SU-DHL-6 (cell line): ENCODE data around the gene SLC38A3.

Source experiments
- H2AFZ ChIP-seq: fragments of 200-600 bp; sonication (generic); 2 replicates; pipeline ENCODE4 v1.6.1; 2014; ENCODE audit warnings: low read depth, mild to moderate bottlenecking, moderate library complexity, mixed read lengths, antibody characterized with exemption, low read length; ENCODE audit not compliant: severe bottlenecking
- H3F3A ChIP-seq: fragments of 200-600 bp; shearing (Covaris generic); 2 replicates; pipeline ENCODE4 v1.6.0; 2016; ENCODE audit warnings: antibody characterized with exemption, mild to moderate bottlenecking; ENCODE audit not compliant: insufficient read depth
- H3K27ac ChIP-seq: fragments of 200-600 bp; sonication (generic); 2 replicates; pipeline ENCODE4 v1.5.1; 2016; ENCODE audit warnings: low read depth, mild to moderate bottlenecking, low read length, moderate library complexity, mixed read lengths
- H3K27me3 ChIP-seq: fragments of 200-600 bp; sonication (generic), shearing (Covaris generic); 2 replicates; pipeline ENCODE4 v1.6.0; 2014; ENCODE audit warnings: mild to moderate bottlenecking, low read length
- H3K36me3 ChIP-seq: fragments of 200-600 bp; sonication (generic); 2 replicates; pipeline ENCODE4 v1.6.1; 2014; ENCODE audit warnings: mild to moderate bottlenecking, low read length, mixed read lengths
- H3K4me2 ChIP-seq: fragments of 300-600, 200-600 bp; shearing (Covaris generic), sonication (generic); 2 replicates; pipeline ENCODE4 v1.6.0; 2014; ENCODE audit warnings: low read length, low read depth, mild to moderate bottlenecking; ENCODE audit not compliant: poor library complexity, severe bottlenecking
- H3K4me3 ChIP-seq: fragments of 200-600 bp; sonication (generic); 2 replicates; pipeline ENCODE4 v1.5.1; 2014; ENCODE audit warnings: antibody characterized with exemption, low read length, mild to moderate bottlenecking, mixed read lengths; ENCODE audit not compliant: insufficient read depth, poor library complexity, severe bottlenecking
- H3K79me2 ChIP-seq: fragments of 200-600 bp; sonication (generic); 2 replicates; pipeline ENCODE4 v1.6.1; 2014; ENCODE audit warnings: mild to moderate bottlenecking, low read length, moderate library complexity; ENCODE audit not compliant: insufficient read depth
- H3K9ac ChIP-seq: fragments of 200-600 bp; sonication (generic); 2 replicates; pipeline ENCODE4 v1.7.0; 2014; ENCODE audit warnings: mild to moderate bottlenecking, low read length
- H3K9me2 ChIP-seq: fragments of 200-600 bp; sonication (generic); replicated peaks from 2 replicates; pipeline ENCODE4 v1.6.1; 2014; ENCODE audit warnings: low read length; ENCODE audit not compliant: insufficient read depth
- H3K9me3 ChIP-seq: fragments of 200-600 bp; sonication (generic); 2 replicates; pipeline ENCODE4 v1.6.1; 2014; ENCODE audit warnings: low read length, mixed read lengths; ENCODE audit not compliant: insufficient read depth
- H4K20me1 ChIP-seq: fragments of 200-600 bp; sonication (generic); 2 replicates; pipeline ENCODE4 v1.6.1; 2014; ENCODE audit warnings: low read depth, mild to moderate bottlenecking, antibody characterized with exemption, low read length, moderate library complexity, mixed read lengths
- EZH2phosphoT487 ChIP-seq: fragments of 200-600 bp; sonication (generic), shearing (Covaris generic); conservative IDR thresholded peaks from 2 replicates; pipeline ENCODE4 v1.6.1; 2018; ENCODE audit warnings: mild to moderate bottlenecking, antibody characterized with exemption, low read length, moderate library complexity, mixed read lengths
- TF ChIP-seq, protein P1 (sequence below): fragments of 200-600 bp; sonication (generic); IDR thresholded peaks from one replicate; pipeline ENCODE4 v1.5.1; 2017; ENCODE audit warnings: antibody characterized with exemption, mild to moderate bottlenecking, low read length, moderate library complexity; ENCODE audit not compliant: insufficient read depth, poor library complexity, severe bottlenecking

The SLC38A3 gene

DNA sequence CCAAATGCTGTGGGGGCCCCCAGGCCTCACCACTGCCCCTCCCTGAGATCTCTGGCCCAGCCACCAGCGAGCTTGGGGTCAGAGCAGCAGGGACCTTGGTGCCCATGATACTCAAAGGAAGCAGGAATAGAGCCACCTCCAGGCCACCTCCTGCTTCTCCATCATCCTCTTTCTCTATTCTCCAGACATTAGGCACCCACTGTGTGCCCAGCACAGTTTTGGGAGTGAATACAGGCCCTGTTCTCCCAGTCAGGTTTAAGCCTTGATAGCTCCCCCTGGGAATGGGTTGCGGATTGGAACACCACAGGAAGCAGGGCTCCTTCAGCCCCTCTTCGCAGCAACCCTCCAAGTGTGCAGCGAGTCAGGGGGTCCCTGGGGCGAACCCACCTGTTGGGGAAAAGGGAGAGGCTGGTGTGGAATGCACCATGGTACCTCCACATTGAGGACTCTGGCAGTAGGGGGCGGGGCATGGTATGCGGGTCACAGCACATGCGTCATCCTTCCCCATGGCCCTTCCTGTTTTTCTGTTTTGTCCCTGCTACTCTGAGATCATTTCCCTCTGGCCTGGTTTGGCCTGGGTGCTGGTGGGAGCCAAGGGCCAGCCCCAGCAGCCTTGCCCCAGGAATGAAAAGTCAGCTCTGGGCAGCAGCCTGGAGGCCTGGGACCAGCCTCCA is 49.6 kb downstream of the SLC38A3 start:
- H3K79me2 ChIP-seq: peaks cover 13% of the 10 kb centered on the region
- H3K9ac ChIP-seq: no peak overlapping the region
- TF ChIP-seq, protein P1, sequence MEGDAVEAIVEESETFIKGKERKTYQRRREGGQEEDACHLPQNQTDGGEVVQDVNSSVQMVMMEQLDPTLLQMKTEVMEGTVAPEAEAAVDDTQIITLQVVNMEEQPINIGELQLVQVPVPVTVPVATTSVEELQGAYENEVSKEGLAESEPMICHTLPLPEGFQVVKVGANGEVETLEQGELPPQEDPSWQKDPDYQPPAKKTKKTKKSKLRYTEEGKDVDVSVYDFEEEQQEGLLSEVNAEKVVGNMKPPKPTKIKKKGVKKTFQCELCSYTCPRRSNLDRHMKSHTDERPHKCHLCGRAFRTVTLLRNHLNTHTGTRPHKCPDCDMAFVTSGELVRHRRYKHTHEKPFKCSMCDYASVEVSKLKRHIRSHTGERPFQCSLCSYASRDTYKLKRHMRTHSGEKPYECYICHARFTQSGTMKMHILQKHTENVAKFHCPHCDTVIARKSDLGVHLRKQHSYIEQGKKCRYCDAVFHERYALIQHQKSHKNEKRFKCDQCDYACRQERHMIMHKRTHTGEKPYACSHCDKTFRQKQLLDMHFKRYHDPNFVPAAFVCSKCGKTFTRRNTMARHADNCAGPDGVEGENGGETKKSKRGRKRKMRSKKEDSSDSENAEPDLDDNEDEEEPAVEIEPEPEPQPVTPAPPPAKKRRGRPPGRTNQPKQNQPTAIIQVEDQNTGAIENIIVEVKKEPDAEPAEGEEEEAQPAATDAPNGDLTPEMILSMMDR: no peak
- no peak for TF ChIP-seq EZH2phosphoT487
- H3K4me3 ChIP-seq: no peak overlapping the region
- no peak overlapping the region for H3K4me2 ChIP-seq
- no peaks in the 10 kb centered on the region for H3K9me2 ChIP-seq
- H3F3A ChIP-seq: no peaks in the 10 kb centered on the region
- no peaks in the 10 kb centered on the region for H3K9me3 ChIP-seq
- no peaks in the 10 kb centered on the region for H3K27me3 ChIP-seq
- no peak overlapping the region for H3K27ac ChIP-seq
- 0 out of 2 replicates have a peak, but pooled peaks cover 3% of the 10 kb centered on the region for H3K36me3 ChIP-seq
- no peak overlapping the region for H2AFZ ChIP-seq
- H4K20me1 ChIP-seq: no peaks in the 10 kb centered on the region

DNA sequence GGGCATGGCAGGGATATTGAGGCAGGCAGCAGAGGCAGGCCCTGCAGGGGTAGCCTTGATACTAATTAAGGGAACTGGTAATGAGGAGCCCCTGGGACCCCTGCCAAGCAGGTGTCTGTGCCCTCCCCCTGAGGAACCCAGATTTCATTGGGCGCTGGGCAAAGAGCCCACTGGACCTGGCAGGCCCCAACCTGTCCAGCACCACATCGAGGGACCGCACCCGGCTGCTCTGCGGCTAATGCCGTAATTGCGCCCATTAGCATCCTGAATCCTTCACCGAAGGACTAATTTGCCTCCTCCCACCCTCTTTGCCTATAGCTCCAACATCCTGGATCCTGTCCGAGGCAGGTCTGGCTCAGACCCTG is 50.2 kb downstream of the SLC38A3 start:
- Histone ChIP-seq H3K79me2 (peaks cover 7% of the 10 kb centered on the region; the same call in 1 of the 2 replicates), H3K9ac (no peak overlapping the region), H3F3A (no peaks in the 10 kb centered on the region), H3K4me2 (no peak overlapping the region), H3K4me3 (no peak overlapping the region), H3K27me3 (no peaks in the 10 kb centered on the region), H3K27ac (no peak overlapping the region), H2AFZ (no peak overlapping the region), H4K20me1 (no peaks in the 10 kb centered on the region), H3K9me3 (no peaks in the 10 kb centered on the region), H3K9me2 (no peaks in the 10 kb centered on the region), H3K36me3 (0 out of 2 replicates have a peak, but pooled peaks cover 3% of the 10 kb centered on the region)
- no peak for TF ChIP-seq EZH2phosphoT487
- TF ChIP-seq, protein P1: no peak

DNA sequence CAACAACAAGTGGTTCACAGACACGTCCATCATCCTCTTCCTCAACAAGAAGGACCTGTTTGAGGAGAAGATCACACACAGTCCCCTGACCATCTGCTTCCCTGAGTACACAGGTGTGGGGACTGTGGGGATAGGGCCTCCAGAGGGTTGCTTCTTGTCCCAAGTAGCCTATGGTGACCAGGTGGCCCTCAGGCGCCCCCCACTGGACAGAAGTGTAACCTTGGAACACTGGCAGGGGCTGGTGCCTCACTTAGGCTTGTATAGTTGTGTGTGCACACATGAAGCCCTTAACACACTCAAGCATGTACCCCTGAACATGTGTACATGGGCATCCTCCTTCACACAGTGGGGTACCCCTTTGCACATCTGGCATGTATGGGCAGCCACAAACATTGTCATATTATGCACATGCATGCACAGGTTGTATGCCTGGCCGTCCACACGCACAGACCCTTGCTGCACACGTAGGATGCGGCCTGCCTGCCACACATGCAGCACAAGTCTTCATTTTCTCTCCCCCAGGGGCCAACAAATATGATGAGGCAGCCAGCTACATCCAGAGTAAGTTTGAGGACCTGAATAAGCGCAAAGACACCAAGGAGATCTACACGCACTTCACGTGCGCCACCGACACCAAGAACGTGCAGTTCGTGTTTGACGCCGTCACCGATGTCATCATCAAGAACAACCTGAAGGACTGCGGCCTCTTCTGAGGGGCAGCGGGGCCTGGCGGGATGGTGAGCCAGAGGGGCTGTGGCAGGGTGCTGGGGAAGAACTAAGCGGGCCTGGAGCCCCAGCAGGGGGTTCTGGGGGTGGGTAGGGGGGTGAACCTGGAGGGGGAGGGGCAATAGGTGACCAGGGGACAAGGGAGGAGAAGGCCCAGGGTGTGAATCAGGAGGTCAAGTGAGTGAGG is 52.2 kb downstream of the SLC38A3 start:
- Histone ChIP-seq H3K9ac (no peak overlapping the region), H3F3A (no peaks in the 10 kb centered on the region), H4K20me1 (no peaks in the 10 kb centered on the region), H3K27ac (no peak overlapping the region), H3K4me3 (no peak overlapping the region), H3K79me2 (no peaks in the 10 kb centered on the region), H3K4me2 (no peak overlapping the region), H2AFZ (no peak overlapping the region), H3K9me2 (no peaks in the 10 kb centered on the region), H3K9me3 (no peaks in the 10 kb centered on the region), H3K27me3 (no peaks in the 10 kb centered on the region), H3K36me3 (0 out of 2 replicates have a peak, but pooled peaks cover 3% of the 10 kb centered on the region)
- no peak for TF ChIP-seq EZH2phosphoT487
- TF ChIP-seq, protein P1: peak; percentile 77
